ENCODE data around the gene ERBB4.

ERBB4 gene

GRCh38 chr2:211900518-211900917 lies 638.1 kb downstream of the ERBB4 start:
- TF ChIP-seq, protein P1, sequence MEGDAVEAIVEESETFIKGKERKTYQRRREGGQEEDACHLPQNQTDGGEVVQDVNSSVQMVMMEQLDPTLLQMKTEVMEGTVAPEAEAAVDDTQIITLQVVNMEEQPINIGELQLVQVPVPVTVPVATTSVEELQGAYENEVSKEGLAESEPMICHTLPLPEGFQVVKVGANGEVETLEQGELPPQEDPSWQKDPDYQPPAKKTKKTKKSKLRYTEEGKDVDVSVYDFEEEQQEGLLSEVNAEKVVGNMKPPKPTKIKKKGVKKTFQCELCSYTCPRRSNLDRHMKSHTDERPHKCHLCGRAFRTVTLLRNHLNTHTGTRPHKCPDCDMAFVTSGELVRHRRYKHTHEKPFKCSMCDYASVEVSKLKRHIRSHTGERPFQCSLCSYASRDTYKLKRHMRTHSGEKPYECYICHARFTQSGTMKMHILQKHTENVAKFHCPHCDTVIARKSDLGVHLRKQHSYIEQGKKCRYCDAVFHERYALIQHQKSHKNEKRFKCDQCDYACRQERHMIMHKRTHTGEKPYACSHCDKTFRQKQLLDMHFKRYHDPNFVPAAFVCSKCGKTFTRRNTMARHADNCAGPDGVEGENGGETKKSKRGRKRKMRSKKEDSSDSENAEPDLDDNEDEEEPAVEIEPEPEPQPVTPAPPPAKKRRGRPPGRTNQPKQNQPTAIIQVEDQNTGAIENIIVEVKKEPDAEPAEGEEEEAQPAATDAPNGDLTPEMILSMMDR (IDR thresholded peaks at IDR 0.05; ENCODE audit: low read depth, low read length): no peak
- DNase-seq (ENCODE audit: low read depth in 2 of 2): no peak
- H3K4me3 ChIP-seq (replicated peaks in 1 of 2; ENCODE audit: low read depth in 2 of 2, low read length in 2 of 2): no peak overlapping the region

- no peak overlapping the region for H3K4me3 ChIP-seq (replicated peaks in 1 of 2; ENCODE audit: low read depth in 2 of 2, low read length in 2 of 2)
- TF ChIP-seq, protein P1 (IDR thresholded peaks at IDR 0.05; ENCODE audit: low read depth, low read length): no peak
- no peak for DNase-seq (ENCODE audit: low read depth in 2 of 2)
Measured at GRCh38 chr2:211900000-211900399, 638.6 kb downstream of the ERBB4 start.

DNA sequence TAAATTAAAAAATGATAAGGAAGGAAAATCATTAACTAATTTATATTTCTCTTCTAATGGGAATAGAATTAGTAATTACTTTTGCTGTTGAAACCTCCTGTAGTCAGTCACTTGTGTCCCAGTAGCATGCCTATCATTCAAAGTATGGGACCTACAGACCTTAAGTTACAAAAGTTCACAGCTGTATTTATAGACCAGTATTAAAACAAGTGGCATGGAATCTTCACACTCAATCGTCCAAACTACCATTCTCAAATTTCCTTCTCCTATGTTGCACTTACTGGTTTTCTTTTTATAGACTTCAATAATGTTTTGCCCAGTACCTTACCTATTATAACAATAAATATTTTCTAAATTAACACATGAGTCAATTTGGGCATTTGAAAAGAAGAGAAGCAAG lies 639.9 kb downstream of the ERBB4 start:
- H3K4me3 ChIP-seq (replicated peaks in 1 of 2; ENCODE audit: low read depth in 2 of 2, low read length in 2 of 2): no peak overlapping the region
- TF ChIP-seq, protein P1 (IDR thresholded peaks at IDR 0.05; ENCODE audit: low read depth, low read length): no peak
- DNase-seq (ENCODE audit: low read depth in 2 of 2): no peak

GRCh38 chr2:211881449-211881848 lies 657.2 kb downstream of the ERBB4 start:
- DNase-seq (ENCODE audit: low read depth in 2 of 2): no peak
- H3K4me3 ChIP-seq (replicated peaks in 1 of 2; ENCODE audit: low read depth in 2 of 2, low read length in 2 of 2): no peak overlapping the region
- TF ChIP-seq, protein P1 (IDR thresholded peaks at IDR 0.05; ENCODE audit: low read depth, low read length): no peak

DNA sequence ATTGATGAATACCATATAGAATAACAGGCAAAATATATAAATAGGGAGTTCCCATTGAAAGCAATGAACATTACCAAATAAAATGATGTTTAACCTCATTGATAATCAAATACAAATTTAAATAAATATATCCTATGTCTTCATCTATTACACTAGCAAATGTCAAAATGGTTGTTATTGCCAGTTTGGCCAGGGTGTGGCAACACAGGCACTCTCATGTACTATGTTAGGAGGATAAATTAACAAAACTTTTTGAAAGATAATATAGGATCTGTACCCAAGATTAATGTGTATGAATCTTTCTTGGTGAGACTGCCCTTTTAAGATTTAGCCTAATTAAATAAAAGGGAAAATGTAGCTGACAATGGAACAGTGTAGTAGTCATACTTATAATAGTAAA lies 659.3 kb downstream of the ERBB4 start:
- DNase-seq (ENCODE audit: low read depth in 2 of 2): peak in 1 of 2 donors; percentile 37
- TF ChIP-seq, protein P1 (IDR thresholded peaks at IDR 0.05; ENCODE audit: low read depth, low read length): peak; percentile 17
- H3K4me3 ChIP-seq (replicated peaks in 1 of 2; ENCODE audit: low read depth in 2 of 2, low read length in 2 of 2): no peak overlapping the region

GRCh38 chr2:211877061-211877460 lies 661.5 kb downstream of the ERBB4 start:
- H3K4me3 ChIP-seq (replicated peaks in 1 of 2; ENCODE audit: low read depth in 2 of 2, low read length in 2 of 2): no peak overlapping the region
- peak in 1 of 2 donors; percentile 3 for DNase-seq (ENCODE audit: low read depth in 2 of 2)
- TF ChIP-seq, protein P1 (IDR thresholded peaks at IDR 0.05; ENCODE audit: low read depth, low read length): no peak

- no peak overlapping the region for H3K4me3 ChIP-seq (replicated peaks in 1 of 2; ENCODE audit: low read depth in 2 of 2, low read length in 2 of 2)
- peak in 1 of 2 donors; percentile 6 for DNase-seq (ENCODE audit: low read depth in 2 of 2)
- TF ChIP-seq, protein P1 (IDR thresholded peaks at IDR 0.05; ENCODE audit: low read depth, low read length): no peak
Measured at GRCh38 chr2:211875488-211875887, 663.1 kb downstream of the ERBB4 start.

Data from cardiac fibroblast (primary cell).